T-cell (primary cell): ENCODE results near the gene ZNF48. TPM values are rescaled to one million over a fixed set of nuclear protein-coding genes. Genes with fewer than 3 reads are reported as not detected.

Experiments
- ATAC-seq, 4 experiments: fragments of 200-7000 bp in 3 of 4; fragments of 150-1000 bp in 1 of 4; cut with Tn5 transposase; replicated peaks in 1 of 4; 1 replicate in 3 of 4; 2 replicates in 1 of 4; pipeline ENCODE4 v1.10.0; 2021; ENCODE audit warnings: moderate library complexity in 3 of 4, mild to moderate bottlenecking in 2 of 4, moderate number of reproducible peaks in 1 of 4
- CTCF ChIA-PET, 2 donors: fragments of 300-600 bp; sonication (Branson Sonifier 250); formaldehyde crosslinking; loops; one replicate each; lab custom pipeline; 2022; ENCODE audit warnings: antibody characterized with exemption in 2 of 2; lab: Charles Lee
- POLR2A ChIA-PET, 2 donors: fragments of 300-600 bp; sonication (Branson Sonifier 250); formaldehyde crosslinking; loops; one replicate each; lab custom pipeline; 2022; ENCODE audit warnings: antibody characterized with exemption in 2 of 2; lab: Charles Lee
- DNase-seq, 35 experiments: peaks; one replicate each; pipeline versions ENCODE4 v3.0.0 to v3.0.0-alpha.2; 2013 to 2023
- H3K27ac ChIP-seq: one replicate; pipeline ENCODE4 v1.5.1; 2013; ENCODE audit warnings: low read length
- H3K27me3 ChIP-seq, 2 experiments: replicated peaks in 1 of 2; 1 replicate in 1 of 2; 2 replicates in 1 of 2; pipeline versions ENCODE4 v1.6.1 to v1.7.0; 2013; ENCODE audit warnings: low read length in 1 of 2, mixed read lengths in 1 of 2; ENCODE audit not compliant: control insufficient read depth in 2 of 2, insufficient read depth in 2 of 2; ENCODE audit errors: extremely low read depth in 1 of 2
- H3K36me3 ChIP-seq, 2 donors: 1 replicate in 1 of 2; 2 replicates in 1 of 2; pipeline versions ENCODE4 v1.6.1 to v1.7.0; 2013; ENCODE audit warnings: low read length in 1 of 2; ENCODE audit not compliant: control insufficient read depth in 2 of 2, insufficient read depth in 1 of 2; ENCODE audit errors: extremely low read depth in 1 of 2
- H3K4me1 ChIP-seq, 2 experiments: 1 replicate in 1 of 2; 2 replicates in 1 of 2; pipeline versions ENCODE4 v1.6.1 to v1.7.0; 2013; ENCODE audit warnings: low read length in 2 of 2, mixed read lengths in 1 of 2; ENCODE audit not compliant: insufficient read depth in 2 of 2, control insufficient read depth in 1 of 2; ENCODE audit errors: extremely low read depth in 1 of 2
- H3K4me3 ChIP-seq, 2 donors: 1 replicate in 1 of 2; 2 replicates in 1 of 2; pipeline versions ENCODE4 v1.5.1 to v1.7.0; 2013; ENCODE audit warnings: mild to moderate bottlenecking in 2 of 2, low read length in 1 of 2, moderate library complexity in 1 of 2; ENCODE audit not compliant: control insufficient read depth in 1 of 2; ENCODE audit errors: extremely low read depth in 1 of 2
- H3K9me3 ChIP-seq: 2 replicates; pipeline ENCODE4 v1.7.0; 2013
- H3K27ac Mint-ChIP-seq, 2 donors: one replicate each; pipeline ENCODE4 v1.8.0; 2020 to 2021; ENCODE audit warnings: mild to moderate bottlenecking in 2 of 2, mixed read lengths in 2 of 2
- H3K27me3 Mint-ChIP-seq, 2 donors: one replicate each; pipeline ENCODE4 v1.8.0; 2021 to 2022; ENCODE audit warnings: mixed read lengths in 2 of 2
- H3K36me3 Mint-ChIP-seq: one replicate; pipeline ENCODE4 v1.8.0; 2021; ENCODE audit warnings: mixed read lengths
- H3K4me1 Mint-ChIP-seq, 3 donors: one replicate each; pipeline ENCODE4 v1.8.0; 2020 to 2022; ENCODE audit warnings: mixed read lengths in 3 of 3, mild to moderate bottlenecking in 1 of 3
- H3K4me3 Mint-ChIP-seq, 3 donors: one replicate each; pipeline ENCODE4 v1.8.0; 2020 to 2022; ENCODE audit warnings: mild to moderate bottlenecking in 3 of 3, mixed read lengths in 3 of 3, moderate library complexity in 3 of 3
- H3K9me3 Mint-ChIP-seq, 3 donors: one replicate each; pipeline ENCODE4 v1.8.0; 2020 to 2022; ENCODE audit warnings: mixed read lengths in 3 of 3
- WGBS: methylation state at CpG from one replicate; pipeline ENCODE4 v1.1.5; 2013; ENCODE audit warnings: missing lambda C conversion rate; ENCODE audit not compliant: insufficient coverage; 5-methylcytosine and 5-hydroxymethylcytosine counted together
- total RNA-seq, 35 experiments: library from RNA in 6 of 35; stranded (reverse) in 6 of 35; fragments of 120-200 nt in 1 of 35; gene quantifications; one replicate each; pipeline versions ENCODE4 v1.2.1 to v1.2.4 and lab custom pipeline; 2013 to 2026

Gene ZNF48
- total RNA-seq, 5 donors from 2014 or later (not counting 1 experiment from before 2014, with no cell fraction given): 7.3 to 17.5 (median 16.4) TPM

GRCh38 chr16:30357715-30358576, 37.3 kb upstream of the ZNF48 start:
- no peaks in the 10 kb centered on the region for H3K9me3 ChIP-seq
- ATAC-seq (no peak), DNase-seq (no peak)
- no peaks in the 10 kb centered on the region for H3K27me3 ChIP-seq
- no peak overlapping the region for H3K27ac Mint-ChIP-seq
- H3K4me1 Mint-ChIP-seq: peaks cover 28 to 30% (median 30%) of the 10 kb centered on the region in 3 donors
- peaks cover 12% of the 10 kb centered on the region for H3K36me3 Mint-ChIP-seq
- no peaks in the 10 kb centered on the region for H3K27me3 Mint-ChIP-seq
- H3K4me3 Mint-ChIP-seq: no peak overlapping the region
- H3K27ac ChIP-seq: no peak overlapping the region
- H3K9me3 Mint-ChIP-seq: no peaks in the 10 kb centered on the region
- peaks cover 22 to 46% of the 10 kb centered on the region in 2 donors for H3K36me3 ChIP-seq
- WGBS: 95% methylated on average over 29 of the region's 37 CpGs
- ChIA-PET POLR2A (no interaction called here), CTCF (interaction anchor here in 1 of 2 donors (0.5 kb wide), 1 partner anchor 20 kb away, joined by 6 read pairs; no protein-coding TSS in a partner anchor)
- peaks cover 2 to 35% of the 10 kb centered on the region in 2 experiments for H3K4me1 ChIP-seq
- H3K4me3 ChIP-seq: no peak overlapping the region

DNA sequence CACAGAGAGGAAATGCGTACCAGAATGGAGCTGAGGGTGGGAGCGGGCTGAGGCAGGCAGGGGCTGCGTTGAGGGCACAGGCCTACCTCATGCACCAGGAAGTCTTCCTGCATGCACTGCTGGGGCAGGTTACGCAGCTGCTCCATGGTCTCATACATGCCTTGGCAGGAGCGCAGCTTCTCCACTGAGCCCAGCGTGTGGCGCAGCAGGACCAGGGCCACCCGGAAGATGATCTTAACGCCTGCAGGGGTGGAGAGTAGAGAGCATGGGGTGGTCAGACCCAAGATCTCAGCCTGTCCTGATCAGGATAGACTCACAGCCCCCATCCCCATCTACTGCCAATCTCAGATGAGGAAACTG, 36.7 kb upstream of the ZNF48 start:
- Histone ChIP-seq H3K27ac (no peak overlapping the region), H3K36me3 (peaks cover 22 to 46% of the 10 kb centered on the region in 2 donors), H3K4me1 (peaks cover 2 to 29% of the 10 kb centered on the region in 2 experiments), H3K9me3 (no peaks in the 10 kb centered on the region), H3K4me3 (no peak overlapping the region), H3K27me3 (no peaks in the 10 kb centered on the region)
- Mint-ChIP-seq H3K36me3 (peaks cover 19% of the 10 kb centered on the region), H3K4me1 (peaks cover 25 to 32% (median 27%) of the 10 kb centered on the region in 3 donors), H3K4me3 (no peak overlapping the region), H3K9me3 (no peaks in the 10 kb centered on the region), H3K27me3 (no peaks in the 10 kb centered on the region), H3K27ac (no peak overlapping the region)
- POLR2A ChIA-PET: no interaction called here
- ATAC-seq: no peak
- no peak for DNase-seq
- 100% methylated on average over 4 of the region's 9 CpGs for WGBS
- CTCF ChIA-PET: interaction anchor here in 1 of 2 donors (0.5 kb wide), 1 partner anchor 19 kb away, joined by 6 read pairs; no protein-coding TSS in a partner anchor

- H3K4me3 Mint-ChIP-seq: no peak overlapping the region
- 96% methylated on average over 24 of the region's 28 CpGs for WGBS
- ATAC-seq: no peak
- H3K27me3 Mint-ChIP-seq: no peaks in the 10 kb centered on the region
- peaks cover 22 to 42% of the 10 kb centered on the region in 2 donors for H3K36me3 ChIP-seq
- H3K27me3 ChIP-seq: no peaks in the 10 kb centered on the region
- H3K9me3 Mint-ChIP-seq: no peaks in the 10 kb centered on the region
- H3K4me1 ChIP-seq: peaks cover 2 to 22% of the 10 kb centered on the region in 2 experiments
- no peaks in the 10 kb centered on the region for H3K9me3 ChIP-seq
- peak overlapping the region in 1 of 2 donors; percentile 6 for H3K27ac Mint-ChIP-seq
- ChIA-PET POLR2A (no interaction called here), CTCF (interaction anchor here in 1 of 2 donors (0.5 kb wide), 1 partner anchor 19 kb away, joined by 6 read pairs; no protein-coding TSS in a partner anchor)
- no peak overlapping the region for H3K4me3 ChIP-seq
- peaks cover 19 to 25% (median 20%) of the 10 kb centered on the region in 3 donors for H3K4me1 Mint-ChIP-seq
- DNase-seq: no peak
- H3K36me3 Mint-ChIP-seq: peaks cover 19% of the 10 kb centered on the region
- no peak overlapping the region for H3K27ac ChIP-seq
Observed at GRCh38 chr16:30358990-30359870, 36.0 kb upstream of the ZNF48 start.

GRCh38 chr16:30359871-30360170, 35.4 kb upstream of the ZNF48 start:
- Histone ChIP-seq H3K4me3 (no peak overlapping the region), H3K4me1 (peaks cover 2 to 16% of the 10 kb centered on the region in 2 experiments), H3K9me3 (no peaks in the 10 kb centered on the region), H3K36me3 (peaks cover 25 to 48% of the 10 kb centered on the region in 2 donors), H3K27me3 (no peaks in the 10 kb centered on the region), H3K27ac (no peak overlapping the region)
- H3K27me3 Mint-ChIP-seq: no peaks in the 10 kb centered on the region
- H3K4me3 Mint-ChIP-seq: no peak overlapping the region
- peaks cover 25% of the 10 kb centered on the region for H3K36me3 Mint-ChIP-seq
- ATAC-seq (no peak), DNase-seq (no peak)
- peaks cover 14 to 20% (median 17%) of the 10 kb centered on the region in 3 donors for H3K4me1 Mint-ChIP-seq
- H3K27ac Mint-ChIP-seq: peak overlapping the region in 1 of 2 donors; percentile 50
- WGBS: 90% methylated on average over 5 of the region's 6 CpGs
- ChIA-PET CTCF (no interaction called here), POLR2A (no interaction called here)
- H3K9me3 Mint-ChIP-seq: no peaks in the 10 kb centered on the region

- 100% methylated on average over 3 of the region's 7 CpGs for whole genome bisulfite sequencing
- ATAC-seq (no peak), DNase-seq (no peak)
- Mint-ChIP-seq H3K27ac (peak overlapping the region in 1 of 2 donors; percentile 22), H3K27me3 (no peaks in the 10 kb centered on the region), H3K9me3 (no peaks in the 10 kb centered on the region), H3K4me3 (no peak overlapping the region), H3K4me1 (peaks cover 10 to 16% (median 16%) of the 10 kb centered on the region in 3 donors), H3K36me3 (peaks cover 33% of the 10 kb centered on the region)
- Histone ChIP-seq H3K27me3 (no peaks in the 10 kb centered on the region), H3K4me1 (peaks cover 0 to 6% of the 10 kb centered on the region in 2 experiments), H3K27ac (no peak overlapping the region), H3K36me3 (peaks cover 25 to 58% of the 10 kb centered on the region in 2 donors), H3K4me3 (no peak overlapping the region), H3K9me3 (no peaks in the 10 kb centered on the region)
- ChIA-PET CTCF (no interaction called here), POLR2A (no interaction called here)
Observed at GRCh38 chr16:30361180-30361579, 34.0 kb upstream of the ZNF48 start.

DNA sequence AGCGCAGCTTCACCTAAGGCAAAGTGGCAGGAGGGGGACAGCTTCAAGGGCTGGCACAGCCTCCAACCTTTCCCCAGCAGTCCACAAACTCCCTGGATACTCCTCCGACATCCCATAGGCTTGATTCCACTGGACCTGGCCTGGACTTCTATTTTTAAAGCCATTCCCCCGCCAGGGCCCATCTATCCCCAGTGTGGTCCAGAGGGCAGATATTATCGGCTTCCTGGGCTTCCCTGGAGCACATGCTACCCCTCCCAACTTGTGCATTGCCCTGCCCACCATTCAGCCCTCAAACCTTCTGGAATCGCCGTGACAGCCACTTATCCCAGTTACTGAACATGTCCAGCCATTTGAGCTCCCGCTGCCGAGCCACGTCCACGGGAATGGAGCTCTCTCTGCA, 30.0 kb upstream of the ZNF48 start:
- DNase-seq (no peak), ATAC-seq (no peak)
- peak overlapping the region in 1 of 2 donors; percentile 75 for H3K27ac Mint-ChIP-seq
- no peaks in the 10 kb centered on the region for H3K27me3 ChIP-seq
- peaks cover 12 to 39% of the 10 kb centered on the region in 2 donors for H3K36me3 ChIP-seq
- CTCF ChIA-PET: no interaction called here
- no peaks in the 10 kb centered on the region for H3K27me3 Mint-ChIP-seq
- 96% methylated on average over 10 of the region's 10 CpGs for WGBS
- POLR2A ChIA-PET: no interaction called here
- peaks cover 17 to 30% of the 10 kb centered on the region in 2 experiments for H3K4me1 ChIP-seq
- no peaks in the 10 kb centered on the region for H3K9me3 ChIP-seq
- no peak overlapping the region for H3K4me3 Mint-ChIP-seq
- H3K36me3 Mint-ChIP-seq: peaks cover 35% of the 10 kb centered on the region
- H3K4me3 ChIP-seq: no peak overlapping the region
- H3K27ac ChIP-seq: no peak overlapping the region
- no peaks in the 10 kb centered on the region for H3K9me3 Mint-ChIP-seq
- peaks cover 38 to 44% (median 43%) of the 10 kb centered on the region in 3 donors for H3K4me1 Mint-ChIP-seq
